T1000 (cell line): ENCODE data around the gene HCRT.

Experiments
- DNase-seq: peaks from one replicate; lab custom pipeline; 2025; ENCODE audit warnings: mixed read lengths; lab: John Stamatoyannopoulos, UW

Gene HCRT

DNA sequence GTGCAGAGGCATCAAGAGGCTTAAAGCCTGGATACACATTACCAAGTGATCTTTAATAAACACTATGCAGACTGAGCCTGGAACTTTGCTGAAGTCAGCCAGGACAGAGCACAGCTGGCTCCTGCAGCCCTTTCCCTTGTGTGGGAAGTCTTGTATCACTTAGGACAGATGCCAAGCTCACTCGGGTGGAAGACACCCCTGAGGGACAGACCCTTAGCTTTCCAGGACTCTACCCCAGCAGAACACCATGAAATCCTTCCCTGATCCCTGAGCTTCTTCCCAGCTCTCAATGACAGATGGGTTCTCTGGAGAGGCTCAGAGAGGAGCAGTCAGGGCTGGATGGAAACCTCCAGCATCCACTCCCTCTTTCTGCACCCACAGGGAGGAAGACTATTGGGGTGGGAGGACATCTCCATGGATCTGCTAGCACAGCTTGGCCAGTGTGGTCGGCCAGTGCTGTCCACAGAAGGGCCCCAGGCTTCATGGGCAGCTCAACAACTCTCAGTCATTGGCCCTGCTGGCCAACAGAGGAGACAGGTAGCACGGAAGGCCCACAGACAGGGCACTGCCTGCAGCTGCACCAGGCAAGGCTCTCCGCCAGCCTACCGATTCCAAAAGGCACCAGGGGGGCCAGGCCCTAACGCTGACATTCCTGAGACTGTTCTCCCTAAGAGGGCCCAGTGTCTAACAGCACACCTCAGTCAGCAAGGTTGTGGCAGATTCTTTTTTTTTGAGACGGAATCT, 46.3 kb downstream of the HCRT start:
- no peak for DNase-seq

DNA sequence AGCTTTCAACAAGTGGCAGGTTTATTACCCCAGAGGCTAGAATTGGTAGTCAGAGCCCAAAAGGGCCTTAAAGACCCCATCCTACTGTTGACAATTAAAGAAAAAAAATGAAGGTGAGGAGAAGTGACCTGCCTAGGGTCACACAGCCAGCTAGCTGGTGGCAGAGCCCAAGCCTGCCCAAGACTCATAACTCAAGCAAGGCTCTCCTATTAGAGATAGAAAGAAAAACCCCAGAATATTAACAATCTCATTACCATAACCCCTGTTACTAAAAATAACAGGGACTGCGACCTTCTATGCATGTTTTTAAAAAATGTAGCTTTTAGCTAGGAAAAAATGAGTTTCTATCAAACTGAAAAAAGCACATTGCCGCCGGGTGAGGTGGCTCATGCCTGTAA, 48.6 kb downstream of the HCRT start:
- no peak for DNase-seq

- DNase-seq = no peak
Measured at GRCh38 chr17:42135664-42136653, 49.3 kb downstream of the HCRT start.

GRCh38 chr17:42135151-42135550, 50.1 kb downstream of the HCRT start:
- DNase-seq = no peak
